A549 (cell line): Measurements from ENCODE around the gene BCAS3.

ENCODE experiments used
- FOSB ChIP-seq: fragments of 250-450 bp; sonication (Bioruptor Pico); IDR thresholded peaks from 2 replicates; pipeline ENCODE4 v1.5.0; 2020; ENCODE audit warnings: mild to moderate bottlenecking, moderate library complexity
- HOXB5 ChIP-seq: fragments of 250-450 bp; sonication (Bioruptor Pico); IDR thresholded peaks from 2 replicates; pipeline ENCODE4 v1.5.0; 2020; ENCODE audit warnings: mild to moderate bottlenecking, moderate library complexity
- NPAS2 ChIP-seq: fragments of 250-450 bp; sonication (Bioruptor Pico); IDR thresholded peaks from 2 replicates; pipeline ENCODE4 v1.8.0; 2022; ENCODE audit warnings: mild to moderate bottlenecking, moderate library complexity, borderline replicate concordance
- POLR2A ChIP-seq: IDR thresholded peaks from 2 replicates; pipeline ENCODE4 v1.6.1; 2012; ENCODE audit warnings: mild to moderate bottlenecking, low read length
- RCOR1 ChIP-seq: fragments of 150-350 bp; IDR thresholded peaks from 2 replicates; pipeline ENCODE4 v1.6.1; 2014; ENCODE audit warnings: antibody characterized with exemption, low read length, low read depth
- SREBF2 ChIP-seq: fragments of 450-650 bp; IDR thresholded peaks from 2 replicates; pipeline ENCODE4 v1.6.1; 2014; ENCODE audit warnings: mild to moderate bottlenecking, moderate library complexity
- TF ChIP-seq, protein P1 (sequence below): fragments of 150-350 bp; IDR thresholded peaks from 2 replicates; pipeline ENCODE4 v1.6.1; 2014; ENCODE audit warnings: low read depth, mild to moderate bottlenecking, low read length
- TF ChIP-seq, protein P2 (sequence below): fragments of 250-450 bp; sonication (Bioruptor Pico); IDR thresholded peaks from 2 replicates; pipeline ENCODE4 v1.5.0; 2021; ENCODE audit warnings: mild to moderate bottlenecking, moderate library complexity, borderline replicate concordance
- TF ChIP-seq, protein P3 (sequence below): fragments of >200 bp; sonication (Bioruptor Twin); formaldehyde crosslinking; IDR thresholded peaks from 3 replicates; pipeline ENCODE4 v1.5.1; 2016
- TF ChIP-seq, protein P4 (sequence below): IDR thresholded peaks from 2 replicates; pipeline ENCODE4 v1.6.1; 2012
- TF ChIP-seq, protein P5 (sequence below): fragments of >200 bp; sonication (Bioruptor Twin); formaldehyde crosslinking; IDR thresholded peaks from 3 replicates; pipeline ENCODE4 v1.6.1; 2016

DNA sequence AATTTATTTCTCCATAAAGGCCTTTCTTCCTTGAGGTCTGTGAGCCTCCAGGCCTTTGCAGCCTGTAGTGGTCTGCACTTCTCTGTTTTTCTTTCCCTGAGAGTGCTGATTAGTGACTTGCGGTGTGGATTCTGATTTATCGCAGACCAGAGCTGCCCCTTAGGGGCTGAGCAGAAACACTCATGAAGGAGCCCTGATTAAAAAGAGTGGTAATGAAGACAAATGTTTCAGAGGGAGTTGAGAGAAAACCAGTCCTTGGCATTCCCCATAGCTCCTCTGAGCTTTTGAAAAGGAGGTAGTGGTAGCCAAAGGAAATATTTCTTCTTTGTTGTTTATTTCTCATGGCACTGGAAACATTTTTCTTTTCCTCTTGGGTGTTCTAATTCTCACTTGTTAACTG, 453.9 kb downstream of the BCAS3 start:
- TF ChIP-seq, protein P1, sequence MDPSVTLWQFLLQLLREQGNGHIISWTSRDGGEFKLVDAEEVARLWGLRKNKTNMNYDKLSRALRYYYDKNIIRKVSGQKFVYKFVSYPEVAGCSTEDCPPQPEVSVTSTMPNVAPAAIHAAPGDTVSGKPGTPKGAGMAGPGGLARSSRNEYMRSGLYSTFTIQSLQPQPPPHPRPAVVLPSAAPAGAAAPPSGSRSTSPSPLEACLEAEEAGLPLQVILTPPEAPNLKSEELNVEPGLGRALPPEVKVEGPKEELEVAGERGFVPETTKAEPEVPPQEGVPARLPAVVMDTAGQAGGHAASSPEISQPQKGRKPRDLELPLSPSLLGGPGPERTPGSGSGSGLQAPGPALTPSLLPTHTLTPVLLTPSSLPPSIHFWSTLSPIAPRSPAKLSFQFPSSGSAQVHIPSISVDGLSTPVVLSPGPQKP = no peak
- TF ChIP-seq, protein P2, sequence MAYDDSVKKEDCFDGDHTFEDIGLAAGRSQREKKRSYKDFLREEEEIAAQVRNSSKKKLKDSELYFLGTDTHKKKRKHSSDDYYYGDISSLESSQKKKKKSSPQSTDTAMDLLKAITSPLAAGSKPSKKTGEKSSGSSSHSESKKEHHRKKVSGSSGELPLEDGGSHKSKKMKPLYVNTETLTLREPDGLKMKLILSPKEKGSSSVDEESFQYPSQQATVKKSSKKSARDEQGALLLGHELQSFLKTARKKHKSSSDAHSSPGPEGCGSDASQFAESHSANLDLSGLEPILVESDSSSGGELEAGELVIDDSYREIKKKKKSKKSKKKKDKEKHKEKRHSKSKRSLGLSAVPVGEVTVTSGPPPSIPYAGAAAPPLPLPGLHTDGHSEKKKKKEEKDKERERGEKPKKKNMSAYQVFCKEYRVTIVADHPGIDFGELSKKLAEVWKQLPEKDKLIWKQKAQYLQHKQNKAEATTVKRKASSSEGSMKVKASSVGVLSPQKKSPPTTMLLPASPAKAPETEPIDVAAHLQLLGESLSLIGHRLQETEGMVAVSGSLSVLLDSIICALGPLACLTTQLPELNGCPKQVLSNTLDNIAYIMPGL = no peak
- TF ChIP-seq, protein P3, sequence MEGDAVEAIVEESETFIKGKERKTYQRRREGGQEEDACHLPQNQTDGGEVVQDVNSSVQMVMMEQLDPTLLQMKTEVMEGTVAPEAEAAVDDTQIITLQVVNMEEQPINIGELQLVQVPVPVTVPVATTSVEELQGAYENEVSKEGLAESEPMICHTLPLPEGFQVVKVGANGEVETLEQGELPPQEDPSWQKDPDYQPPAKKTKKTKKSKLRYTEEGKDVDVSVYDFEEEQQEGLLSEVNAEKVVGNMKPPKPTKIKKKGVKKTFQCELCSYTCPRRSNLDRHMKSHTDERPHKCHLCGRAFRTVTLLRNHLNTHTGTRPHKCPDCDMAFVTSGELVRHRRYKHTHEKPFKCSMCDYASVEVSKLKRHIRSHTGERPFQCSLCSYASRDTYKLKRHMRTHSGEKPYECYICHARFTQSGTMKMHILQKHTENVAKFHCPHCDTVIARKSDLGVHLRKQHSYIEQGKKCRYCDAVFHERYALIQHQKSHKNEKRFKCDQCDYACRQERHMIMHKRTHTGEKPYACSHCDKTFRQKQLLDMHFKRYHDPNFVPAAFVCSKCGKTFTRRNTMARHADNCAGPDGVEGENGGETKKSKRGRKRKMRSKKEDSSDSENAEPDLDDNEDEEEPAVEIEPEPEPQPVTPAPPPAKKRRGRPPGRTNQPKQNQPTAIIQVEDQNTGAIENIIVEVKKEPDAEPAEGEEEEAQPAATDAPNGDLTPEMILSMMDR = no peak
- TF ChIP-seq POLR2A = no peak
- TF ChIP-seq NPAS2 (CRISPR knock-in tag) = no peak
- TF ChIP-seq, protein P4, sequence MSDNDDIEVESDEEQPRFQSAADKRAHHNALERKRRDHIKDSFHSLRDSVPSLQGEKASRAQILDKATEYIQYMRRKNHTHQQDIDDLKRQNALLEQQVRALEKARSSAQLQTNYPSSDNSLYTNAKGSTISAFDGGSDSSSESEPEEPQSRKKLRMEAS = no peak
- no peak for TF ChIP-seq HOXB5 (CRISPR knock-in tag)
- TF ChIP-seq RCOR1 = no peak
- TF ChIP-seq SREBF2 = no peak
- TF ChIP-seq FOSB (CRISPR knock-in tag) = no peak
- TF ChIP-seq, protein P5, sequence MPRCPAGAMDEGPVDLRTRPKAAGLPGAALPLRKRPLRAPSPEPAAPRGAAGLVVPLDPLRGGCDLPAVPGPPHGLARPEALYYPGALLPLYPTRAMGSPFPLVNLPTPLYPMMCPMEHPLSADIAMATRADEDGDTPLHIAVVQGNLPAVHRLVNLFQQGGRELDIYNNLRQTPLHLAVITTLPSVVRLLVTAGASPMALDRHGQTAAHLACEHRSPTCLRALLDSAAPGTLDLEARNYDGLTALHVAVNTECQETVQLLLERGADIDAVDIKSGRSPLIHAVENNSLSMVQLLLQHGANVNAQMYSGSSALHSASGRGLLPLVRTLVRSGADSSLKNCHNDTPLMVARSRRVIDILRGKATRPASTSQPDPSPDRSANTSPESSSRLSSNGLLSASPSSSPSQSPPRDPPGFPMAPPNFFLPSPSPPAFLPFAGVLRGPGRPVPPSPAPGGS = no peak
